NB4 (cell line): Measurements from ENCODE around the gene TKFC.

ENCODE experiments used
- DNase-seq: peaks from one replicate; pipeline ENCODE4 v3.0.0; 2010; ENCODE audit warnings: low read depth
- H3K4me3 ChIP-seq: one replicate; pipeline ENCODE4 v1.5.1; 2011; ENCODE audit warnings: mild to moderate bottlenecking, low read depth, low read length, moderate library complexity
- MYC ChIP-seq: IDR thresholded peaks from 2 replicates; pipeline ENCODE4 v1.6.1; 2011; ENCODE audit warnings: low read depth, low read length
- POLR2A ChIP-seq: IDR thresholded peaks from 2 replicates; pipeline ENCODE4 v1.6.1; 2011; ENCODE audit warnings: mild to moderate bottlenecking; ENCODE audit not compliant: insufficient read length; ENCODE audit errors: extremely low read depth
- TF ChIP-seq, protein P1 (sequence below): IDR thresholded peaks from 2 replicates; pipeline ENCODE4 v1.6.1; 2011; ENCODE audit warnings: low read depth, low read length
- TF ChIP-seq, protein P2 (sequence below): IDR thresholded peaks from one replicate; pipeline ENCODE4 v1.5.1; 2012; ENCODE audit warnings: low read depth, low read length

TKFC gene

DNA sequence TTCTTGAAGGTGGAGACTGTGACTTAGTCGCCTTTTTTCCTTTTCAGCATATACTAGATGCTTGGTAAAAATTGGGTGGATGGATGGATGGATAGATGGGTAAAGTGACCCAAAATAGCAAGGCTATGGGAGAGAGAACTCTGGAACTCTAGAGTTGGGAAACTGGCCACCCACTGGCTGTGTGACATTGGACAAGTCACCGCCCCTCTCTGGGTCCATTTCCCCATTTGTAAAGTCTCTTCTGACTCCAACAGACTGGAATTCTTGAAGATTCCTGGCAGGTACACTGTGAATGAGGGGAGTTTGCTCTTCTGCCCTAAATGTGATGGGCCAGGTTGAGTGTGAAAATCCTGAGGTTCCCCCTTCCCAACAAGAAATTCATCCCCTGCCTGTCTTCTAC is 8.0 kb downstream of the TKFC start:
- TF ChIP-seq MYC (no peak), POLR2A (no peak)
- TF ChIP-seq, protein P1, sequence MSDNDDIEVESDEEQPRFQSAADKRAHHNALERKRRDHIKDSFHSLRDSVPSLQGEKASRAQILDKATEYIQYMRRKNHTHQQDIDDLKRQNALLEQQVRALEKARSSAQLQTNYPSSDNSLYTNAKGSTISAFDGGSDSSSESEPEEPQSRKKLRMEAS = no peak

DNA sequence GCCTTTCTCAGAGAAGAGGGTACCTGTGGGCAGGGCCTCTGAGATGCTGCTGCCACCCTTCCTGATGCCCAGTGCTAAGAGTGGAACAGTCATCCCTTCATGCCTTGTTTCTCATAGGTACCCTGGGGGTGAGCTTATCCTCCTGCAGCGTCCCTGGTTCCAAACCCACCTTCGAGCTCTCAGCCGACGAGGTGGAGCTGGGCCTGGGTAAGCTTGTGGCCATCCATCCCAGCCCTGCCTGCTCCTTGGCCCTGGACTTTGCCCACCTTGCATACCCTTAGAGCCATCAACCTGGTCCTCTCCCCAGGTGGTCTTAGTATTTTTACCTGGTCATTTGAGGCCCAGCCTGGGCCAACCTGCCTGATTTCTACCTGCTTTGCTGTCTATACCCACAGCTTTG is 8.7 kb downstream of the TKFC start:
- no peak for DNase-seq
- H3K4me3 ChIP-seq = no peak overlapping the region
- TF ChIP-seq, protein P2, sequence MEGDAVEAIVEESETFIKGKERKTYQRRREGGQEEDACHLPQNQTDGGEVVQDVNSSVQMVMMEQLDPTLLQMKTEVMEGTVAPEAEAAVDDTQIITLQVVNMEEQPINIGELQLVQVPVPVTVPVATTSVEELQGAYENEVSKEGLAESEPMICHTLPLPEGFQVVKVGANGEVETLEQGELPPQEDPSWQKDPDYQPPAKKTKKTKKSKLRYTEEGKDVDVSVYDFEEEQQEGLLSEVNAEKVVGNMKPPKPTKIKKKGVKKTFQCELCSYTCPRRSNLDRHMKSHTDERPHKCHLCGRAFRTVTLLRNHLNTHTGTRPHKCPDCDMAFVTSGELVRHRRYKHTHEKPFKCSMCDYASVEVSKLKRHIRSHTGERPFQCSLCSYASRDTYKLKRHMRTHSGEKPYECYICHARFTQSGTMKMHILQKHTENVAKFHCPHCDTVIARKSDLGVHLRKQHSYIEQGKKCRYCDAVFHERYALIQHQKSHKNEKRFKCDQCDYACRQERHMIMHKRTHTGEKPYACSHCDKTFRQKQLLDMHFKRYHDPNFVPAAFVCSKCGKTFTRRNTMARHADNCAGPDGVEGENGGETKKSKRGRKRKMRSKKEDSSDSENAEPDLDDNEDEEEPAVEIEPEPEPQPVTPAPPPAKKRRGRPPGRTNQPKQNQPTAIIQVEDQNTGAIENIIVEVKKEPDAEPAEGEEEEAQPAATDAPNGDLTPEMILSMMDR = no peak
- TF ChIP-seq MYC = no peak
- no peak for TF ChIP-seq POLR2A
- TF ChIP-seq, protein P1 = no peak

More for the DNA sequence above, 8.0 kb downstream of the TKFC start:
- DNase-seq = no peak
- no peak overlapping the region for H3K4me3 ChIP-seq

DNA sequence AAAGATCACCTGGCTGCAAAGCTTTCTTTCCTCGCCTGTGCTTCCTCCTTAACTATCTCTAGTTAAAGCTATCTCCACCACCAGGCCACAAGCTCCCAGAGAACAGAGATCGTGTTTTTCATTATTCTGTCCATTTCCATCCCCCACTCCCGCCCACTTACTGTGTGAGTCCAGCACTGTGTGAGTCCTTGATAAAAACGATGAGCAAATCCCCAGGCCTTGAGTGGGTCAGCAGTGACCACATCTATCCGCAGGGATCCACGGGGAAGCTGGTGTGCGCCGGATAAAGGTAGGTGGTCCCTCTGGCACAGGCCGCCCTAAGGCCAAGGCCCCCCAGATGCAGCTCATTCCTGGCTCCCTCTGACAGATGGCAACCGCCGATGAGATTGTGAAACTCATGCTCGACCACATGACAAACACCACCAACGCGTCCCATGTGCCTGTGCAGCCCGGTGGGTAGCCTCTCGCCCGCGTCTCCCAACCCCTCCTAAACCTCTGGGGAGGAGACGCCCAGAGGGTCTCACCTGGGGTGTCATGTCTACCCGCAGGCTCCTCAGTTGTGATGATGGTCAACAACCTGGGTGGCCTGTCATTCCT is 9.3 kb downstream of the TKFC start:
- 0 out of 2 replicates have a peak, but pooled peaks have one; percentile 42 for TF ChIP-seq MYC
- TF ChIP-seq, protein P1 = peak; percentile 65
- TF ChIP-seq, protein P2 = no peak
- no peak overlapping the region for H3K4me3 ChIP-seq
- DNase-seq = peak; percentile 53

DNA sequence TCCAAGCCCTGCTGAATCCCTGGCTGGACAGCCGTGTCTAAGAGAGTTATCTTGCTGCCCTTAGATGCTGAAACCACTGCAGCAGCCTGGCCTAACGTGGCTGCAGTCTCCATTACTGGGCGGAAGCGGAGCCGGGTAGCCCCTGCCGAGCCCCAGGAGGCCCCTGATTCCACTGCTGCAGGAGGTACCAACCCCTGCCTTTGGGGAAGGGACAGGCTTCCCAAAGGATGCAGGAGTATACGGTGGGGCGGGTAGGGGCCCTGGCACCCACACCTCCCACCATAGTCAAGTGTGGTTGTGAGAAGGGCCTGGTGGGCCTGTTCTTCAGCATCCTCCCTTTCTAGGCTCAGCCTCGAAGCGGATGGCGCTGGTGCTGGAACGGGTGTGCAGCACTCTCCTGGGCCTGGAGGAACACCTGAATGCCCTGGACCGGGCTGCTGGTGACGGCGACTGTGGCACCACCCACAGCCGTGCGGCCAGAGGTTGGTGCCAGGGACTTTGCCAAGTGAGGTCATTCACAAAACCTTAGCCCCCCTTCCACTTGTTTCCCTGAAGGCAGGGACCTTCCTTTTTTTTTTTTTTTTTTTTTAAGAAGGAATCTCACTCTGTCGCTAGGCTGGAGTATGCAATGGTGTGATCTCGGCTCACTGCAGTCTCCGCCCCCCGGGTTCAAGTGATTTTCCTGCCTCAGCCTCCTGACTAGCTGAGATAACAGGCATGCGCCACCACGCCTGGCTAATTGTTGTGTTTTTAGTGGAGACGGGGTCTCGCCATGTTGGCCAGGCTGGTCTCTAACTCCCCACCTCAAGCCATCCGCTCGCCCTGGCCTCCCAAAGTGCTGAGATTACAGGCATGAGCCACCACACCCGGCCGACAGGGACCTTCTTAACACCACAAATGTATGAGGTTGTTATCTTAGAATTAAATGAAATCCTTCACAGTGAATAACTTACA is 11.0 kb downstream of the TKFC start:
- TF ChIP-seq, protein P2 = no peak
- TF ChIP-seq, protein P1 = no peak
- DNase-seq = no peak
- H3K4me3 ChIP-seq = no peak overlapping the region

DNA sequence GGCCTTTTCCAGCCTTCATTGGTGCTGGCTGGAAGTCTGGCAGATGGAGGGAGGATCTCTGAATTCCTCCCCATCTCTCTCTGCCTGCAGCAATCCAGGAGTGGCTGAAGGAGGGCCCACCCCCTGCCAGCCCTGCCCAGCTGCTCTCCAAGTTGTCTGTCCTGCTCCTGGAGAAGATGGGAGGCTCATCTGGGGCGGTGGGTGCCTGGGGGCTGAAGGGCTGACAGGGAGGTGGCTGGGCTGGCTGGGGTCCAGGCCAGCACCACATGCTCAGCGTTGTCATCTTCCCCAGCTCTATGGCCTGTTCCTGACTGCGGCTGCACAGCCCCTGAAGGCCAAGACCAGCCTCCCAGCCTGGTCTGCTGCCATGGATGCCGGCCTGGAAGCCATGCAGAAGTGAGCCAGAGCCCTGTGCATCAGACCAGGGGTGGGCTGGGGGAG is 12.2 kb downstream of the TKFC start:
- DNase-seq = no peak
- H3K4me3 ChIP-seq = no peak overlapping the region
- TF ChIP-seq, protein P1 = no peak

DNA sequence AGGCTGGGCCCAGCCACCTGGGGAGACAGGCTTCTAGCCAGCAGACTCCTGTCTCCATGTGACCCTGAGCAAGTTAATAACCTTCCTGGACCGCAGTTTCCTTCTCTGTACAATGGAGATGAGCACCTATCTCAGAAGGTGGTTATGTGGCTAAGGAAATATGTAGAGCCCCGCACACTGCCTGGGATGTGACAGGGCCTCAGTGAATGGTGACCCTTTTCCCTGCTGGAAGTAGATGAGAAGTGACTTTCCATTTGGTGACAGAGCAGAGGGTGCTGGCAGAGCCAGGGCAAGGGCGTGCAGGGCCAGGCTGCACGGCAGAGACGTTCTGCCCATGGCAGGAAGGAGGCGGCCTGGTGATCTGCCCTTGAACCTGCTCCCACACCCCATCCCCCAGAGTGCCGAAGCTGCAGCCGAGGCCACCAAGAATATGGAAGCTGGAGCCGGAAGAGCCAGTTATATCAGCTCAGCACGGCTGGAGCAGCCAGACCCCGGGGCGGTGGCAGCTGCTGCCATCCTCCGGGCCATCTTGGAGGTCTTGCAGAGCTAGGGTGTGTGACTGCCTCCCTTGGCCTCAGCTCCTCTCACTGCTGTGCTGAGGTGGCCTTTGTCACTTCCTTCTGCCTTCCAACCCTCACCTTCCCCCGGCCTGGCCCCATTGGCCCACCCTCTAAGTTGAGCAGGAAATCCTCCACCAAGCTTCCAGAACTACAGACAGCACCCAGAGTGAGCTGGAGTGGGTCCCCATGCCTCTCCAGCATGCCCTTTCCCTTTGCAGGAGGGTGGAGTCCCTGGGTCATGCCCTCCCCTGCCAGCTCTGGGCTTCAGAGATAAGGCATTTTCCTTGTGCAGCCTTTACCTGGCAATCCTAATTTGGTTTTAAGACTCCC is 13.2 kb downstream of the TKFC start:
- TF ChIP-seq MYC (no peak), POLR2A (no peak)
- TF ChIP-seq, protein P2 = no peak
- TF ChIP-seq, protein P1 = no peak
- H3K4me3 ChIP-seq = no peak overlapping the region
- peak; percentile 51 for DNase-seq
